Measurements from ENCODE around the gene MRPL1.

MRPL1 gene

GRCh38 chr4:77862478-77863216 is at the start of gene MRPL1:
Gene MRPL1 (plus strand): TSS chr4:77862830. CDS start chr4:77862849, 19 bp downstream.
- DNase-seq, result peak; percentile 94

- DNase-seq, result no peak
These were observed 47.0 kb upstream of the MRPL1 start for GRCh38 chr4:77815636-77816035.

- DNase-seq, result no peak
These were observed 46.1 kb upstream of the MRPL1 start for GRCh38 chr4:77816546-77816945.

GRCh38 chr4:77817304-77818072 is 45.1 kb upstream of the MRPL1 start:
- no peak for DNase-seq

- peak; percentile 80 for DNase-seq
These were observed 44.5 kb upstream of the MRPL1 start for GRCh38 chr4:77818073-77818601.

GRCh38 chr4:77818602-77819403 is 43.8 kb upstream of the MRPL1 start, which contains the start of gene CNOT6L:
Gene CNOT6L (minus strand): TSS chr4:77819368. CDS start chr4:77819308, 60 bp downstream.
- peak; percentile 80 for DNase-seq

- DNase-seq, result peak; percentile 55
These were observed 43.2 kb upstream of the MRPL1 start for GRCh38 chr4:77819404-77819842.

GRCh38 chr4:77819843-77820648 is 42.6 kb upstream of the MRPL1 start:
- DNase-seq, result peak; percentile 93

- DNase-seq, result no peak
These were observed 41.7 kb upstream of the MRPL1 start for GRCh38 chr4:77820649-77821561.

- DNase-seq, result no peak
These were observed 40.9 kb upstream of the MRPL1 start for GRCh38 chr4:77821775-77822174.

GRCh38 chr4:77826275-77826674 is 36.4 kb upstream of the MRPL1 start:
- DNase-seq, result no peak

GRCh38 chr4:77827343-77827742 is 35.3 kb upstream of the MRPL1 start:
- DNase-seq, result no peak

GRCh38 chr4:77833126-77833724 is 29.4 kb upstream of the MRPL1 start:
- DNase-seq, result no peak

- DNase-seq, result no peak
These were observed 28.2 kb upstream of the MRPL1 start for GRCh38 chr4:77834403-77834802.

- no peak for DNase-seq
These were observed 19.0 kb upstream of the MRPL1 start for GRCh38 chr4:77843628-77844027.

GRCh38 chr4:77844363-77844762 is 18.3 kb upstream of the MRPL1 start:
- DNase-seq, result no peak

GRCh38 chr4:77845400-77845799 is 17.2 kb upstream of the MRPL1 start:
- no peak for DNase-seq

GRCh38 chr4:77845929-77846328 is 16.7 kb upstream of the MRPL1 start:
- no peak for DNase-seq

- DNase-seq, result no peak
These were observed 14.1 kb upstream of the MRPL1 start for GRCh38 chr4:77848508-77848907.

GRCh38 chr4:77849278-77849965 is 13.2 kb upstream of the MRPL1 start:
- no peak for DNase-seq

All from left hindlimb (tissue), 1 donor.